HG03025 (cell line): ENCODE measurements around the gene INO80D.
"Not testable (repeated sequence)": the region's sequence is repeated elsewhere in the genome, so short reads cannot be mapped to it uniquely, and the experiment has no call there.

ENCODE experiments used
- ATAC-seq: cut with Tn5 transposase; IDR thresholded peaks from one replicate; pipeline ENCODE4 v1.9.1; 2021; ENCODE audit warnings: mild to moderate bottlenecking, moderate library complexity; ENCODE audit not compliant: unreplicated experiment, low FRiP score

INO80D gene

GRCh38 chr2:206035393-206035792 is 50.6 kb downstream of the INO80D start:
- not testable (repeated sequence) for ATAC-seq

- not testable (repeated sequence) for ATAC-seq
Observed at GRCh38 chr2:206033452-206033851, 52.5 kb downstream of the INO80D start.

- no peak for ATAC-seq
Observed at GRCh38 chr2:206031950-206032567, 53.9 kb downstream of the INO80D start.

- ATAC-seq = no peak
Observed at GRCh38 chr2:206031162-206031784, 54.7 kb downstream of the INO80D start.

GRCh38 chr2:206028101-206028500 is 57.9 kb downstream of the INO80D start:
- ATAC-seq = no peak

- no peak for ATAC-seq
Observed at GRCh38 chr2:206023183-206023582, 62.8 kb downstream of the INO80D start.

GRCh38 chr2:206020171-206020570 is 65.8 kb downstream of the INO80D start:
- no peak for ATAC-seq

GRCh38 chr2:206015746-206016145 is 70.2 kb downstream of the INO80D start:
- not testable (repeated sequence) for ATAC-seq

- ATAC-seq = no peak
Observed at GRCh38 chr2:206011795-206012194, 74.2 kb downstream of the INO80D start.

GRCh38 chr2:206011018-206011614 is 74.9 kb downstream of the INO80D start:
- no peak for ATAC-seq

GRCh38 chr2:206004004-206004693 is 81.8 kb downstream of the INO80D start:
- no peak for ATAC-seq

GRCh38 chr2:206002440-206002839 is 83.5 kb downstream of the INO80D start:
- ATAC-seq = no peak

GRCh38 chr2:206001912-206002311 is 84.1 kb downstream of the INO80D start:
- ATAC-seq = no peak

- no peak for ATAC-seq
Observed at GRCh38 chr2:206000776-206001175, 85.2 kb downstream of the INO80D start.

GRCh38 chr2:205998583-205998982 is 87.4 kb downstream of the INO80D start:
- no peak for ATAC-seq

GRCh38 chr2:205996161-205996560 is 89.8 kb downstream of the INO80D start:
- no peak for ATAC-seq

- no peak for ATAC-seq
Observed at GRCh38 chr2:205995260-205995659, 90.7 kb downstream of the INO80D start.

GRCh38 chr2:205994344-205994743 is 91.6 kb downstream of the INO80D start:
- no peak for ATAC-seq

- no peak for ATAC-seq
Observed at GRCh38 chr2:205990104-205990503, 95.9 kb downstream of the INO80D start.

GRCh38 chr2:205989271-205990071 is 96.5 kb downstream of the INO80D start:
- no peak for ATAC-seq

GRCh38 chr2:205988681-205989080 is 97.3 kb downstream of the INO80D start:
- ATAC-seq = not testable (repeated sequence)
